Stimulated activated CD4-positive, alpha-beta T cell treated with anti-CD3 and anti-CD28 coated beads, Interleukin-4, amount 100 ng/mL, for 1 hour (primary cell): ENCODE results near the gene HDGF.
"Not testable (repeated sequence)": the region's sequence is repeated elsewhere in the genome, so short reads cannot be mapped to it uniquely, and the experiment has no call there.

ENCODE experiments used
- DNase-seq: peaks from one replicate; pipeline ENCODE4 v3.0.0-alpha.2; 2020

HDGF gene

GRCh38 chr1:156766298-156767100 lies 15.0 kb upstream of the HDGF start:
- no peak for DNase-seq

GRCh38 chr1:156765666-156766065 lies 14.2 kb upstream of the HDGF start:
- no peak for DNase-seq

GRCh38 chr1:156765136-156765535 lies 13.7 kb upstream of the HDGF start:
- not testable (repeated sequence) for DNase-seq

GRCh38 chr1:156760796-156761104 lies 9.3 kb upstream of the HDGF start:
- no peak for DNase-seq

- no peak for DNase-seq
Observed at GRCh38 chr1:156760092-156760795, 8.8 kb upstream of the HDGF start.

GRCh38 chr1:156757572-156758253 lies 6.2 kb upstream of the HDGF start:
- DNase-seq, result not testable (repeated sequence)

- no peak for DNase-seq
Observed at GRCh38 chr1:156756355-156756754, 4.9 kb upstream of the HDGF start.

- DNase-seq, result no peak
Observed at GRCh38 chr1:156755527-156755950, 4.1 kb upstream of the HDGF start.

- no peak for DNase-seq
Observed at GRCh38 chr1:156754219-156754618, 2.7 kb upstream of the HDGF start.

- DNase-seq, result no peak
Observed at GRCh38 chr1:156752843-156753482, 1.5 kb upstream of the HDGF start.

- DNase-seq, result peak; percentile 98
Observed at GRCh38 chr1:156751757-156752481, 444 bp upstream of the HDGF start.

GRCh38 chr1:156750711-156751450 lies 594 bp downstream of the HDGF start:
- DNase-seq, result peak; percentile 51

GRCh38 chr1:156750191-156750672 lies 1.2 kb downstream of the HDGF start:
- peak; percentile 53 for DNase-seq

GRCh38 chr1:156749419-156750118 lies 1.9 kb downstream of the HDGF start:
- no peak for DNase-seq

GRCh38 chr1:156748670-156749418 lies 2.6 kb downstream of the HDGF start:
- DNase-seq, result no peak

GRCh38 chr1:156747742-156748669 lies 3.5 kb downstream of the HDGF start:
- no peak for DNase-seq

- peak; percentile 53 for DNase-seq
Observed at GRCh38 chr1:156746728-156747631, 4.5 kb downstream of the HDGF start.

- no peak for DNase-seq
Observed at GRCh38 chr1:156746406-156746727, 5.1 kb downstream of the HDGF start.
